ENCODE results near the gene FADS6.

GRCh38 chr17:74853048-74853397, 40.4 kb downstream of the FADS6 start:
- TF ChIP-seq CTCF (conservative IDR thresholded peaks at IDR 0.05): no peak
- TF ChIP-seq ZFX (IDR thresholded peaks at IDR 0.05): no peak
